Right cardiac atrium (tissue), 5 donors: Measurements from ENCODE around the gene IL17C. TPM values are rescaled to one million over a fixed set of nuclear protein-coding genes. Genes with fewer than 3 reads are reported as not detected.

Source experiments
- ATAC-seq, 2 donors: fragments of 200-7000 bp; cut with Tn5 transposase; one replicate each; pipeline versions ENCODE4 v1.8.0 to v1.9.1; 2020; ENCODE audit warnings: moderate library complexity in 2 of 2, mild to moderate bottlenecking in 1 of 2
- DNase-seq, 3 donors: peaks; one replicate each; pipeline ENCODE4 v3.0.0-alpha.2; 2020
- H3K27ac ChIP-seq: one replicate; pipeline ENCODE4 v1.5.1; 2013; ENCODE audit warnings: mild to moderate bottlenecking, low read length, control low read depth, moderate library complexity
- H3K27me3 ChIP-seq: one replicate; pipeline ENCODE4 v1.6.1; 2013; ENCODE audit not compliant: control insufficient read depth, insufficient read depth
- H3K4me1 ChIP-seq: one replicate; pipeline ENCODE4 v1.6.1; 2013; ENCODE audit warnings: low read length; ENCODE audit not compliant: control insufficient read depth, insufficient read depth
- H3K4me3 ChIP-seq: one replicate; pipeline ENCODE4 v1.5.1; 2013; ENCODE audit warnings: low read length, control low read depth
- H3K9me3 ChIP-seq: one replicate; pipeline ENCODE4 v1.6.1; 2013; ENCODE audit warnings: low read length; ENCODE audit not compliant: control insufficient read depth
- WGBS: extraction: QIAGEN DNeasy Blood & Tissue Kit; methylation state at CpG from one replicate; pipeline ENCODE4 v1.1.7; 2013; 5-methylcytosine and 5-hydroxymethylcytosine counted together
- intact Hi-C, 4 donors: fragments of 100-400 bp; cut with DNase I; formaldehyde crosslinking; loops; one replicate each; pipeline versions ENCODE4 v1.11.0 to v1.14.0; 2022 to 2023
- polyA plus RNA-seq: library from polyadenylated mRNA; stranded (reverse); fragments of 200-250 nt; gene quantifications from one replicate; pipeline ENCODE4 v1.2.3, GENCODE V29; 2013
- total RNA-seq, 4 donors: library from RNA; stranded (reverse); fragmentation: NEBNext Ultra II Directional; extraction: Animal tissue kit (Norgen Biotek cat#: 25700); gene quantifications; one replicate each; pipeline ENCODE4 v1.2.1, GENCODE V29; 2021
- donor health status: healthy with polysubstance abuse.
- donor health status: DM: no; HTN: yes; CAD: no.
- donor health status: DM: no; HTN: no; CAD: no.
- donor health status: DM: no; HTN: yes; CAD: no; lungs with severe emphysema.
- donor health status: DM: yes; HTN: yes; CAD: no.

The IL17C gene
- total and polyA plus RNA-seq, 5 donors: not detected

- Histone ChIP-seq H3K4me1 (peaks cover 6% of the 10 kb centered on the region), H3K27ac (no peak overlapping the region), H3K27me3 (no peaks in the 10 kb centered on the region), H3K9me3 (no peaks in the 10 kb centered on the region), H3K4me3 (no peak overlapping the region)
- intact Hi-C loops: no loop called here
- 85% methylated on average over 12 of the region's 12 CpGs for WGBS
- DNase-seq (no peak), ATAC-seq (no peak)
These were observed 7.9 kb upstream of the IL17C start for GRCh38 chr16:88630433-88630832.

DNA sequence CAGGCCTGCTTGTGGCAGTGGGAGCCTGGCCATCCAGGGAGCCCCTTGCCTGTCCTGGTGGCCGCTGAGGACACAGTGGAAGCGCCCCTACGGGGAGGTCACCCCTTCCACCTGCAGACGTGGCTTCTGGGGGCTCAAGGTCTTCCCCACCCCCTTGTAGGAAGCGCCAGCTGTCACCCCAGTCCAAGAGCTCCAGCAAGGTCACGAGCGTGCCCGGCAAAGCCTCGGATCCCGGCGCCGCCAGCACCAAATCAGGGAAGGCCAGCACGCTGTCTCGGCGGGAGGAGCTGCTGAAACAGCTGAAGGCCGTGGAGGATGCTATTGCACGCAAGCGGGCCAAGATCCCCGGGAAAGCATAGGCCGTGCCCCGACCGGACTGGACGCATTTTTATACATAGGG, 7.4 kb upstream of the IL17C start:
- Histone ChIP-seq H3K9me3 (no peaks in the 10 kb centered on the region), H3K4me1 (peaks cover 6% of the 10 kb centered on the region), H3K4me3 (no peak overlapping the region), H3K27me3 (no peaks in the 10 kb centered on the region), H3K27ac (no peak overlapping the region)
- ATAC-seq (no peak), DNase-seq (no peak)
- 89% methylated on average over 23 of the region's 23 CpGs for WGBS
- intact Hi-C loops: no loop called here

GRCh38 chr16:88631384-88631783, 7.0 kb upstream of the IL17C start:
- ATAC-seq (no peak), DNase-seq (no peak)
- Histone ChIP-seq H3K27me3 (no peaks in the 10 kb centered on the region), H3K9me3 (no peaks in the 10 kb centered on the region), H3K4me1 (peaks cover 6% of the 10 kb centered on the region), H3K27ac (no peak overlapping the region), H3K4me3 (no peak overlapping the region)
- 60% methylated on average over 16 of the region's 16 CpGs for WGBS
- intact Hi-C loops: no loop called here

DNA sequence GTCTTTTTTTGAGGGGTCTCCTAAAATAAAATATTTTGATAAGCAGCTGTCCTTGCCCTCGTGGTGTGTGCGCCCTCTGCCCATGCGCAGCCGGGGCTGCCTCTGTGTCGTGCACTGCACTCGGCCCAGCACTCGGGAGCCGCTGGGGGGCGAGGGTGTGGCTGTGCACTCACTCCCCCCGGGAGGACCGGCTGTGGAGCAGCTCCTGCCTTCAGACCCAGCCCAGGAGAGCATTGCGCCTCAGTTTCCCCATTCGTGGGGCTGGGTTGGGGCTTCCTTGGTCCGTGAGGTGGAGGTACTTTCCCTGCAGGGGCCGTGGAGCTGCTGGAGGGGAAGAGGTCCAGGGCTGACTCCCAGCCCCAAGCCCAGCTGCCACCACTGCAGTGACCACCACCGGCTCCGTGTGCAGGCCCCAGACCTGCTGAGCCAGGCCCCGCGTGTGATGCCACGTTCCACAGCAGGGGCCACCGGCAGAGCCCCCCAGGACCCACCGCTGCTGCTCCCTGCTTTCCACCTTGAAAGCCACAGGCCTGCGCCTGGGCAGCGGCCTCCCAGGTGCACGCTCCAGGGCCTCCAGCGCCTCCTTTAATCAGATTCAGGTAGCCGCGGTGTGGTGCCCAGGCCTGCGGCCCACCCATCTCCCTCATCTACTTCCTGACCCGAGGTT, 6.3 kb upstream of the IL17C start:
- ATAC-seq (no peak), DNase-seq (no peak)
- Histone ChIP-seq H3K4me1 (peaks cover 6% of the 10 kb centered on the region), H3K27me3 (no peaks in the 10 kb centered on the region), H3K9me3 (no peaks in the 10 kb centered on the region), H3K27ac (no peak overlapping the region), H3K4me3 (no peak overlapping the region)
- intact Hi-C loops: no loop called here
- 88% methylated on average over 30 of the region's 30 CpGs for WGBS

DNA sequence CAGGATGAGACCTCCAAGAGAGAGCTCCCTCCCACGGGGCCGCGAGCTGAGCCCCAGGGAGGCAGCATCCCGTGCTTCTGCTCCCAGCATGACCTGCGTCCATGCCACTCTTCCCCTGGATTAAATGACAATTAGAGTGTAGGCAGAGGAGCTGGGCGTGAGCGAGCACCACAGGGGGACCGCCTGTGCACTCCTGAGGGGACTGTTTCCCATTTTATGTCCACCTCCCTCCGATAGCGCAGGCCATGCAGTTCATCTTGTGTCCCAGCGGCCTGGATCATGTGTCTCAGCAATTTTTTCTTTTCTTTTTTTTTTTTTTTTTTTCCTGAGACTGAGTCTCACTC, 5.8 kb upstream of the IL17C start:
- no peaks in the 10 kb centered on the region for H3K9me3 ChIP-seq
- H3K4me1 ChIP-seq: peaks cover 6% of the 10 kb centered on the region
- intact Hi-C loops: no loop called here
- no peaks in the 10 kb centered on the region for H3K27me3 ChIP-seq
- no peak overlapping the region for H3K4me3 ChIP-seq
- ATAC-seq: no peak
- DNase-seq: no peak
- 93% methylated on average over 11 of the region's 11 CpGs for WGBS
- H3K27ac ChIP-seq: no peak overlapping the region

- Histone ChIP-seq H3K9me3 (no peaks in the 10 kb centered on the region), H3K4me3 (no peak overlapping the region), H3K27me3 (no peaks in the 10 kb centered on the region), H3K27ac (no peak overlapping the region), H3K4me1 (peaks cover 3% of the 10 kb centered on the region)
- DNase-seq: no peak
- 46% methylated on average over 23 of the region's 23 CpGs for WGBS
- ATAC-seq: peak; percentile 22 to 26
- intact Hi-C loops: no loop called here
These were observed 4.7 kb upstream of the IL17C start for GRCh38 chr16:88633684-88634140.

- WGBS: 12% methylated on average over 82 of the region's 82 CpGs
- H3K9me3 ChIP-seq: no peaks in the 10 kb centered on the region
- no peaks in the 10 kb centered on the region for H3K27me3 ChIP-seq
- intact Hi-C loops: no loop called here
- peak; percentile 59 to 84 (median 79) for DNase-seq
- H3K27ac ChIP-seq: no peak overlapping the region
- H3K4me1 ChIP-seq: peaks cover 3% of the 10 kb centered on the region
- peak; percentile 56 to 65 for ATAC-seq
- peak overlapping the region; percentile 34 for H3K4me3 ChIP-seq
These were observed 4.0 kb upstream of the IL17C start for GRCh38 chr16:88634141-88634993.

DNA sequence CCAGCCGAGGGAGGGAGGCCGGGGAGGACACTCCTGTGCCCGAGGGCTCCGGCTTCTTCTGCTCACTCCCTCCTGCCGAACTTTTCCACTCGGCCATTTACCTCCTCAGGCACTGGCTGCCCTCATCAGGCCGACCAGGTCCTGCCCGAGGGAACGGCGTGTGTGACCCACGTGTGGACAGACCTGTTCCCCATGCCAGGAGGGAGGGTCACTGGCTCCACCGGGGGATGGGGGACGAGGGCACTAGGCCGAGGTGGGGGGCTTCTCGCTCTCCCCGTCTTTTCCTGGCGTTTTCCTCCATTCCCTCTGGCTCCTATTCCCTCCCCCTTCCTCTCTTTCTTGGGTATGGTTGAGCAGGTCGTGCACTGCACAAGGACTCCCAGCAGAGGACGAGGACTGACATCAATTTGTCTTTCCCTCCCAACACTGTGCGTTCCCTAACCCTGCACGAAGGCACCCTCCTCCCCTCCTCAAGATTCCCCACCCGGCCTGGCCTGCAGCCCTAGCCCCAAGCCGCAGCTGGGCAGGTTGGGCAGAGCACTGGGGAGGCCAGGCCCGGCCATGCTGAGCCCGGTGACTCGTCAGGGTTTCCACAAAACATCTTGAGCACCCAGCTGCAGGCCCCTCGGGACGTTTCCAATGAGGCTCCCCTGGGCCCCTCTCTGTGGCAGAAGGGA, 3.2 kb upstream of the IL17C start:
- peaks cover 3% of the 10 kb centered on the region for H3K4me1 ChIP-seq
- H3K27me3 ChIP-seq: no peaks in the 10 kb centered on the region
- DNase-seq (no peak), ATAC-seq (no peak)
- 48% methylated on average over 28 of the region's 28 CpGs for WGBS
- intact Hi-C loops: no loop called here
- no peak overlapping the region for H3K27ac ChIP-seq
- H3K9me3 ChIP-seq: no peaks in the 10 kb centered on the region
- peak overlapping the region; percentile 34 for H3K4me3 ChIP-seq

DNA sequence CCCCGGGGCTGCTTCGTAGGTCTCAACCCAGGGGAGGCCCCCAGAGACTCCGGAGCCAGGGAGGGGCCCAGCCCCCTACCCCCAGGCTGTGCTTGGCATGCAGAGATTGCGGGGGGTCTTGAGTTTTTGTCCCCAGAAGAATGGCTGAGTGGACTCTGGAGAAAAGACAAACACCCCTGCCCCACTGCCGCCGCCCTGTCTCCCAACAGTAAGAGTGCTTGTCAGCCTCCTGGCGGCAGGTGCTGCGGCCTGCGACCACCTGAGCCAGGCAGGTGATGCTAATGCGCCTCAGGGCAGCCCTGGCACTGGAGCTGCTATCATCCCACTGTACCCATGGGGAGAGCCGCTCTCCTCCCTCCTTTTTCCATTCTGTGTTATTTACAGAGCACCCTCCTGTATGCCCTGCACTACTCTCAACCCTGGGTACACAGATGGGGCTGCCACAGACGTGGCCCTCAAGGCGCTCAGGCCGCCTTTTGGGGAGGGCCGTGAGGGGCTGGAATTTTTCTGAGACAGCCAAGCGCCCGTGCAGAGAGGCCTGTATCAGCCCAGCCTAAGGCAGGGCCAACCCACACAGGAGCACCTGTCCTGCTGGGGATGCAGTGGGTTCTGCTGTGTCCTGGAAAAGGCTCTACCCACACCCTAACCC, 2.6 kb upstream of the IL17C start:
- no peaks in the 10 kb centered on the region for H3K9me3 ChIP-seq
- ATAC-seq (no peak), DNase-seq (no peak)
- no peaks in the 10 kb centered on the region for H3K27me3 ChIP-seq
- no peak overlapping the region for H3K27ac ChIP-seq
- intact Hi-C loops: no loop called here
- WGBS: 92% methylated on average over 17 of the region's 17 CpGs
- no peak overlapping the region for H3K4me3 ChIP-seq
- peaks cover 3% of the 10 kb centered on the region for H3K4me1 ChIP-seq

GRCh38 chr16:88636488-88637265, 1.7 kb upstream of the IL17C start:
- Histone ChIP-seq H3K27me3 (no peaks in the 10 kb centered on the region), H3K4me3 (no peak overlapping the region), H3K27ac (no peak overlapping the region), H3K4me1 (peaks cover 3% of the 10 kb centered on the region), H3K9me3 (no peaks in the 10 kb centered on the region)
- DNase-seq (peak in 1 of 3 donors; percentile 35), ATAC-seq (no peak)
- intact Hi-C loops: no loop called here
- 67% methylated on average over 23 of the region's 23 CpGs for WGBS
